NT2/D1 (cell line): Measurements from ENCODE around the gene SHC2.

Experiments
- SUZ12 ChIP-seq: IDR thresholded peaks from 2 replicates; pipeline ENCODE4 v1.6.1; 2011; ENCODE audit not compliant: insufficient read length, insufficient read depth; ENCODE audit errors: extremely low read depth
- YY1 ChIP-seq: IDR thresholded peaks from 2 replicates; pipeline ENCODE4 v1.6.1; 2011; ENCODE audit not compliant: insufficient read length, insufficient read depth
- ZNF274 ChIP-seq: IDR thresholded peaks from 2 replicates; pipeline ENCODE4 v1.6.1; 2011; ENCODE audit warnings: mild to moderate bottlenecking, low read depth, low read length

DNA sequence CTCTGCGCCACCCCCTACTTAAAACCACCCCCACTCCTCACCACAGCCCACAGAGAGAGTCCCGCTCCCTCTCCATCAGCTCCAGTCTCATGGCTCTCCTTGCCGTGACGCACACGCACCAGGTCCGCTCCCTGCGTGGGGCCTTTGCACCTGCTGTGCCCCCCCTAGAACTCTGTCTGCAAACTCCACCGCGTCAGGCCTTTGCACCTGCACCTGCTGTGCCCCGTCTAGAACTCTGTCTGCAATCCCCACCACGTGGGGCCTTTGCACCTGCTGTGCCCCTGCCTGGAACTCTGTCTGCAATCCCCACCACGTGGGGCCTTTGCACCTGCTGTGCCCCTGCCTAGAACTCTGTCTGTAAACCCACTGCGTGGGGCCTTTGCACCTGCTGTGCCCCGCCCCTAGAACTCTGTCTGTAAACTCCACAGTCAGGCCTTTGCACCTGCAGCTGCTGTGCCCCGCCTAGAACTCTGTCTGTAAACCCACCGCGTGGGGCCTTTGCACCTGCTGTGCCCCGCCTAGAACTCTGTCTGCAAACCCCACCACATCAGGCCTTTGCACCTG lies 4.2 kb downstream of the SHC2 start:
- TF ChIP-seq SUZ12 (no peak), YY1 (no peak), ZNF274 (no peak)
